WTC11 (cell line): ENCODE data around the gene PCDHAC1.

Experiments used
- AFF4 ChIP-seq: sonication (generic); formaldehyde crosslinking; IDR thresholded peaks from 2 replicates; pipeline ENCODE4 v1.8.1; 2023; ENCODE audit warnings: mild to moderate bottlenecking, missing genetic modification reagents, borderline replicate concordance
- E2F5 ChIP-seq: sonication (generic); formaldehyde crosslinking; IDR thresholded peaks from 2 replicates; pipeline ENCODE4 v1.8.1; 2022; ENCODE audit warnings: mild to moderate bottlenecking, moderate library complexity, missing genetic modification reagents
- IRF2 ChIP-seq: sonication (generic); formaldehyde crosslinking; IDR thresholded peaks from 2 replicates; pipeline ENCODE4 v1.8.0; 2022; ENCODE audit warnings: low read depth, missing genetic modification reagents, borderline replicate concordance
- JUN ChIP-seq: sonication (generic); formaldehyde crosslinking; IDR thresholded peaks from 2 replicates; pipeline ENCODE4 v1.8.0; 2023; ENCODE audit warnings: mild to moderate bottlenecking, missing genetic modification reagents
- NR2C2 ChIP-seq: sonication (generic); formaldehyde crosslinking; IDR thresholded peaks from 2 replicates; pipeline ENCODE4 v1.8.0; 2022; ENCODE audit warnings: mild to moderate bottlenecking, missing genetic modification reagents
- SP1 ChIP-seq: sonication (generic); formaldehyde crosslinking; conservative IDR thresholded peaks from 2 replicates; pipeline ENCODE4 v1.8.1; 2022; ENCODE audit warnings: missing genetic modification reagents
- TF ChIP-seq, protein P1 (sequence below): fragments of 200-600 bp; IDR thresholded peaks from 2 replicates; pipeline ENCODE4 v1.8.0; 2022; ENCODE audit warnings: antibody characterized with exemption
- TF ChIP-seq, protein P2 (sequence below): sonication (generic); formaldehyde crosslinking; IDR thresholded peaks from 2 replicates; pipeline ENCODE4 v1.8.0; 2022; ENCODE audit warnings: mild to moderate bottlenecking, missing genetic modification reagents
- TF ChIP-seq, protein P3 (sequence below): sonication (generic); formaldehyde crosslinking; IDR thresholded peaks from 2 replicates; pipeline ENCODE4 v1.8.1; 2023; ENCODE audit warnings: mild to moderate bottlenecking, missing genetic modification reagents, moderate library complexity

DNA sequence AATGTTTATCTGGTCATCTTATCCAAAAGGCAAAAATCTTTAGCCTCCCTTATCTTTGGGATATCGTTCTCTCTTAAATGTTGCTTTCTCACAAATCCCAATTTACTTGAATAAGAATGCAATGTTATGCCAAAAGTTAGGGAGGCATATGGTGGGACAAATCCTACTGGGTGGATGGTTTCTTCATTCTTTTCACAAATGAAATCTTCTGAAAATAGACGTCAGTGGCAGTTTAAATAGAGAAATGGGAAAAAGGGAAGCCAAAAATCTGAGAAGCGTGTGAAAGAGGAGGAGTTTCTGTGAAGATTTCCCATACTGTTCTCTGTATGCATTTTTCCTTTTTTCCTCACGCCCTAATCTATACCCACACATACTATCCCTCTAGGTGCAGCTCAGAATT, 2.5 kb upstream of the PCDHAC1 start:
- TF ChIP-seq SP1 (CRISPR knock-in tag) = no peak
- TF ChIP-seq, protein P1, sequence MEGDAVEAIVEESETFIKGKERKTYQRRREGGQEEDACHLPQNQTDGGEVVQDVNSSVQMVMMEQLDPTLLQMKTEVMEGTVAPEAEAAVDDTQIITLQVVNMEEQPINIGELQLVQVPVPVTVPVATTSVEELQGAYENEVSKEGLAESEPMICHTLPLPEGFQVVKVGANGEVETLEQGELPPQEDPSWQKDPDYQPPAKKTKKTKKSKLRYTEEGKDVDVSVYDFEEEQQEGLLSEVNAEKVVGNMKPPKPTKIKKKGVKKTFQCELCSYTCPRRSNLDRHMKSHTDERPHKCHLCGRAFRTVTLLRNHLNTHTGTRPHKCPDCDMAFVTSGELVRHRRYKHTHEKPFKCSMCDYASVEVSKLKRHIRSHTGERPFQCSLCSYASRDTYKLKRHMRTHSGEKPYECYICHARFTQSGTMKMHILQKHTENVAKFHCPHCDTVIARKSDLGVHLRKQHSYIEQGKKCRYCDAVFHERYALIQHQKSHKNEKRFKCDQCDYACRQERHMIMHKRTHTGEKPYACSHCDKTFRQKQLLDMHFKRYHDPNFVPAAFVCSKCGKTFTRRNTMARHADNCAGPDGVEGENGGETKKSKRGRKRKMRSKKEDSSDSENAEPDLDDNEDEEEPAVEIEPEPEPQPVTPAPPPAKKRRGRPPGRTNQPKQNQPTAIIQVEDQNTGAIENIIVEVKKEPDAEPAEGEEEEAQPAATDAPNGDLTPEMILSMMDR = no peak
- no peak for TF ChIP-seq IRF2 (CRISPR knock-in tag)
- TF ChIP-seq, protein P2, sequence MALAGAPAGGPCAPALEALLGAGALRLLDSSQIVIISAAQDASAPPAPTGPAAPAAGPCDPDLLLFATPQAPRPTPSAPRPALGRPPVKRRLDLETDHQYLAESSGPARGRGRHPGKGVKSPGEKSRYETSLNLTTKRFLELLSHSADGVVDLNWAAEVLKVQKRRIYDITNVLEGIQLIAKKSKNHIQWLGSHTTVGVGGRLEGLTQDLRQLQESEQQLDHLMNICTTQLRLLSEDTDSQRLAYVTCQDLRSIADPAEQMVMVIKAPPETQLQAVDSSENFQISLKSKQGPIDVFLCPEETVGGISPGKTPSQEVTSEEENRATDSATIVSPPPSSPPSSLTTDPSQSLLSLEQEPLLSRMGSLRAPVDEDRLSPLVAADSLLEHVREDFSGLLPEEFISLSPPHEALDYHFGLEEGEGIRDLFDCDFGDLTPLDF = no peak
- TF ChIP-seq JUN (CRISPR knock-in tag) = no peak
- TF ChIP-seq NR2C2 (CRISPR knock-in tag) = no peak
- TF ChIP-seq E2F5 = no peak
- no peak for TF ChIP-seq AFF4 (CRISPR knock-in tag)
- TF ChIP-seq, protein P3, sequence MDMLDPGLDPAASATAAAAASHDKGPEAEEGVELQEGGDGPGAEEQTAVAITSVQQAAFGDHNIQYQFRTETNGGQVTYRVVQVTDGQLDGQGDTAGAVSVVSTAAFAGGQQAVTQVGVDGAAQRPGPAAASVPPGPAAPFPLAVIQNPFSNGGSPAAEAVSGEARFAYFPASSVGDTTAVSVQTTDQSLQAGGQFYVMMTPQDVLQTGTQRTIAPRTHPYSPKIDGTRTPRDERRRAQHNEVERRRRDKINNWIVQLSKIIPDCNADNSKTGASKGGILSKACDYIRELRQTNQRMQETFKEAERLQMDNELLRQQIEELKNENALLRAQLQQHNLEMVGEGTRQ = no peak
